GM23338 (cell line): Measurements from ENCODE around the gene FAAP100. TPM values are rescaled to one million over a fixed set of nuclear protein-coding genes. Genes with fewer than 3 reads are reported as not detected.

Experiments used
- ATAC-seq: fragments of 200-7000 bp; cut with Tn5 transposase; 3 replicates; pipeline ENCODE4 v1.9.1; 2020
- DNase-seq: peaks from one replicate; pipeline ENCODE4 v3.0.0-alpha.2; 2015; ENCODE audit warnings: low spot score
- H2AFZ ChIP-seq: fragments of 200-600 bp; sonication (generic); 2 replicates; pipeline ENCODE4 v1.8.0; 2016; ENCODE audit warnings: antibody characterized with exemption, mild to moderate bottlenecking, moderate library complexity
- H3F3A ChIP-seq: fragments of 200-600 bp; sonication (generic); replicated peaks from 2 replicates; pipeline ENCODE4 v1.8.0; 2017; ENCODE audit warnings: antibody characterized with exemption, mixed run types, low read depth
- H3K27ac ChIP-seq: fragments of 200-600 bp; sonication (generic); 2 replicates; pipeline ENCODE4 v1.6.1; 2016; ENCODE audit warnings: low read depth
- H3K27me3 ChIP-seq: fragments of 200-600 bp; sonication (generic); 2 replicates; pipeline ENCODE4 v1.8.0; 2016; ENCODE audit warnings: mild to moderate bottlenecking, mixed run types, moderate library complexity; ENCODE audit not compliant: insufficient read depth
- H3K36me3 ChIP-seq: fragments of 200-600 bp; sonication (generic); 2 replicates; pipeline ENCODE4 v1.8.0; 2016; ENCODE audit warnings: mild to moderate bottlenecking; ENCODE audit not compliant: insufficient read depth
- H3K4me1 ChIP-seq: fragments of 200-600 bp; sonication (generic); 2 replicates; pipeline ENCODE4 v1.8.0; 2016; ENCODE audit warnings: mild to moderate bottlenecking, moderate library complexity; ENCODE audit not compliant: insufficient read depth
- H3K4me2 ChIP-seq: fragments of 200-600 bp; sonication (generic); 2 replicates; pipeline ENCODE4 v1.7.1; 2017; ENCODE audit warnings: mixed run types
- H3K4me3 ChIP-seq: fragments of 200-600 bp; sonication (generic); 2 replicates; pipeline ENCODE4 v1.6.1; 2016; ENCODE audit warnings: mixed run types
- H3K79me2 ChIP-seq: fragments of 200-600 bp; sonication (generic); replicated peaks from 2 replicates; pipeline ENCODE4 v1.8.0; 2017; ENCODE audit warnings: mild to moderate bottlenecking; ENCODE audit not compliant: insufficient read depth
- H3K9me2 ChIP-seq: fragments of 200-600 bp; sonication (generic); 2 replicates; pipeline ENCODE4 v1.8.0; 2017; ENCODE audit not compliant: insufficient read depth
- H4K20me1 ChIP-seq: fragments of 200-600 bp; sonication (generic); replicated peaks from 2 replicates; pipeline ENCODE4 v1.8.0; 2017; ENCODE audit warnings: mild to moderate bottlenecking; ENCODE audit not compliant: insufficient read depth
- H3K27ac Mint-ChIP-seq: 2 replicates; pipeline ENCODE4 v1.8.0; 2020; ENCODE audit warnings: inconsistent platforms, mild to moderate bottlenecking, moderate library complexity, mixed read lengths
- H3K27me3 Mint-ChIP-seq: 3 replicates; pipeline ENCODE4 v1.8.0; 2022; ENCODE audit warnings: low read depth, mild to moderate bottlenecking, moderate library complexity, mixed read lengths, inconsistent platforms; ENCODE audit not compliant: insufficient read depth, poor library complexity
- H3K36me3 Mint-ChIP-seq: 3 replicates; pipeline ENCODE4 v1.8.0; 2021; ENCODE audit warnings: low read depth, mild to moderate bottlenecking, inconsistent platforms, moderate library complexity, mixed read lengths
- H3K4me1 Mint-ChIP-seq: 3 replicates; pipeline ENCODE4 v1.8.0; 2020; ENCODE audit warnings: mild to moderate bottlenecking, inconsistent platforms, mixed read lengths
- H3K4me3 Mint-ChIP-seq: 3 replicates; pipeline ENCODE4 v1.8.0; 2021; ENCODE audit warnings: moderate library complexity, mild to moderate bottlenecking, inconsistent platforms, mixed read lengths
- H3K9me3 Mint-ChIP-seq: 3 replicates; pipeline ENCODE4 v1.8.0; 2020; ENCODE audit warnings: moderate library complexity, mild to moderate bottlenecking, inconsistent platforms, mixed read lengths
- CREB1 ChIP-seq: fragments of 250-450 bp; sonication (Bioruptor Pico); IDR thresholded peaks from 2 replicates; pipeline ENCODE4 v1.5.0; 2020; ENCODE audit warnings: low read depth, mild to moderate bottlenecking, moderate library complexity
- CTCF ChIP-seq, 2 experiments: fragments of 200-600 bp in 1 of 2; sonication (generic) in 1 of 2; conservative IDR thresholded peaks; 2 replicates each; pipeline versions ENCODE4 v1.5.1 to v1.6.1; 2016 to 2017; ENCODE audit warnings: antibody characterized with exemption in 2 of 2, low read depth in 2 of 2, mild to moderate bottlenecking in 2 of 2, moderate library complexity in 1 of 2
- ETS1 ChIP-seq: IDR thresholded peaks from 2 replicates; pipeline ENCODE4 v1.6.1; 2016; ENCODE audit warnings: antibody characterized with exemption
- EZH2 ChIP-seq: fragments of 200-600 bp; sonication (generic); IDR thresholded peaks from one replicate; pipeline ENCODE4 v1.8.0; 2017; ENCODE audit warnings: antibody characterized with exemption, mild to moderate bottlenecking, low read depth; ENCODE audit not compliant: unreplicated experiment
- EZH2phosphoT487 ChIP-seq: fragments of 200-600 bp; sonication (generic); IDR thresholded peaks from one replicate; pipeline ENCODE4 v1.8.1; 2018; ENCODE audit warnings: antibody characterized with exemption; ENCODE audit not compliant: unreplicated experiment
- JUNB ChIP-seq: IDR thresholded peaks from one replicate; pipeline ENCODE4 v1.6.1; 2016; ENCODE audit warnings: antibody characterized with exemption; ENCODE audit not compliant: unreplicated experiment
- NANOG ChIP-seq: IDR thresholded peaks from 2 replicates; pipeline ENCODE4 v1.6.1; 2016; ENCODE audit warnings: antibody characterized with exemption, borderline replicate concordance
- POLR2AphosphoS5 ChIP-seq: IDR thresholded peaks from 2 replicates; pipeline ENCODE4 v1.6.1; 2016; ENCODE audit warnings: antibody characterized with exemption, low read depth
- REST ChIP-seq: IDR thresholded peaks from one replicate; pipeline ENCODE4 v1.6.1; 2018; ENCODE audit warnings: antibody characterized with exemption; ENCODE audit not compliant: unreplicated experiment
- STAT1 ChIP-seq: IDR thresholded peaks from one replicate; pipeline ENCODE4 v1.6.1; 2016; ENCODE audit warnings: antibody characterized with exemption; ENCODE audit not compliant: unreplicated experiment
- ZNF114 ChIP-seq: fragments of 250-450 bp; sonication (Bioruptor Pico); IDR thresholded peaks from 2 replicates; pipeline ENCODE4 v1.5.0; 2020; ENCODE audit warnings: mild to moderate bottlenecking, moderate library complexity
- ZNF331 ChIP-seq: fragments of 250-450 bp; sonication (Bioruptor Pico); IDR thresholded peaks from 2 replicates; pipeline ENCODE4 v1.5.0; 2020; ENCODE audit warnings: low read depth, mild to moderate bottlenecking, moderate library complexity
- ZNF462 ChIP-seq: fragments of 250-450 bp; sonication (Bioruptor Pico); IDR thresholded peaks from 2 replicates; pipeline ENCODE4 v1.5.0; 2020; ENCODE audit warnings: mild to moderate bottlenecking, moderate library complexity
- polyA plus RNA-seq: library from polyadenylated mRNA; unstranded; fragments of >200 nt; fragmentation: Nextera tagmentation; extraction: Ambion mirVana; gene quantifications from 2 replicates; pipeline ENCODE4 v1.2.1, GENCODE V29; 2016
- total RNA-seq: library from RNA; depleted of rRNA; stranded (reverse); fragments of >200 nt; shearing (Covaris generic); gene quantifications from 2 replicates; pipeline ENCODE4 v1.2.3, GENCODE V29; 2014

The FAAP100 gene
- total and polyA plus RNA-seq, 2 experiments from 2014 or later = 16.0 to 50.5 TPM

GRCh38 chr17:81550285-81550684 lies 1.9 kb downstream of the FAAP100 start:
- H3K79me2 ChIP-seq = peaks cover 23% of the 10 kb centered on the region
- H2AFZ ChIP-seq = no peak overlapping the region
- no peak for ATAC-seq

More at GRCh38 chr17:81550285-81550684, 1.9 kb downstream of the FAAP100 start:
- Mint-ChIP-seq H3K27me3 (peaks cover 14% of the 10 kb centered on the region), H3K4me1 (peaks cover 20% of the 10 kb centered on the region), H3K27ac (no peak overlapping the region), H3K4me3 (peak overlapping the region; percentile 90), H3K36me3 (peaks cover 40% of the 10 kb centered on the region), H3K9me3 (no peaks in the 10 kb centered on the region)
- no peak for TF ChIP-seq EZH2
- TF ChIP-seq ZNF331 (CRISPR knock-in tag) = no peak
- no peak for TF ChIP-seq CTCF (conservative IDR thresholded peaks at IDR 0.05; ENCODE audit: low read depth in 2 of 2)
- TF ChIP-seq ZNF114 (CRISPR knock-in tag) = no peak
- TF ChIP-seq JUNB = no peak
- TF ChIP-seq REST = no peak
- no peak for TF ChIP-seq STAT1
- TF ChIP-seq NANOG = no peak
- TF ChIP-seq ETS1 = no peak
- no peak for TF ChIP-seq EZH2phosphoT487
- no peak for TF ChIP-seq ZNF462 (CRISPR knock-in tag)
- TF ChIP-seq POLR2AphosphoS5 = no peak
- no peak for TF ChIP-seq CREB1
- no peaks in the 10 kb centered on the region for H3K27me3 ChIP-seq
- H3K4me3 ChIP-seq = no peak overlapping the region
- H3K4me2 ChIP-seq = no peak overlapping the region
- no peaks in the 10 kb centered on the region; the same call in 1 of the 2 replicates for H4K20me1 ChIP-seq
- DNase-seq = no peak
- no peaks in the 10 kb centered on the region; the same call in 1 of the 2 replicates for H3K36me3 ChIP-seq
- no peaks in the 10 kb centered on the region for H3K9me2 ChIP-seq
- H3F3A ChIP-seq = peaks cover 15% of the 10 kb centered on the region
- H3K27ac ChIP-seq = no peak overlapping the region
- H3K4me1 ChIP-seq = peaks cover 8% of the 10 kb centered on the region; the same call in 1 of the 2 replicates
